Astrocyte of the spinal cord (primary cell): ENCODE results near the gene DNAL1.
A peak's percentile ranks its signal among the peaks of the same experiment; 100 is the strongest.
"Not testable (repeated sequence)": the region's sequence is repeated elsewhere in the genome, so short reads cannot be mapped to it uniquely, and the experiment has no call there.

Source experiments
- DNase-seq: peaks from one replicate; pipeline ENCODE4 v3.0.0; 2011; ENCODE audit warnings: low read depth, low spot score
- H3K4me3 ChIP-seq: 2 replicates; pipeline ENCODE4 v1.5.1; 2011; ENCODE audit warnings: low read depth, mild to moderate bottlenecking, low read length, moderate library complexity
- CTCF ChIP-seq: IDR thresholded peaks from 2 replicates; pipeline ENCODE4 v1.5.1; 2012; ENCODE audit warnings: low read depth, mild to moderate bottlenecking, low read length, inconsistent platforms
- in situ Hi-C: cut with HindIII; loops from 2 replicates; pipeline ENCODE4 v1.10.0; 2017; ENCODE audit warnings: low sequenced_read_pairs

DNAL1 gene

GRCh38 chr14:73623504-73624054 lies 21.2 kb upstream of the DNAL1 start:
- in situ Hi-C loops, result no loop called here
- no peak overlapping the region for H3K4me3 ChIP-seq
- TF ChIP-seq CTCF, result no peak
- no peak for DNase-seq

DNA sequence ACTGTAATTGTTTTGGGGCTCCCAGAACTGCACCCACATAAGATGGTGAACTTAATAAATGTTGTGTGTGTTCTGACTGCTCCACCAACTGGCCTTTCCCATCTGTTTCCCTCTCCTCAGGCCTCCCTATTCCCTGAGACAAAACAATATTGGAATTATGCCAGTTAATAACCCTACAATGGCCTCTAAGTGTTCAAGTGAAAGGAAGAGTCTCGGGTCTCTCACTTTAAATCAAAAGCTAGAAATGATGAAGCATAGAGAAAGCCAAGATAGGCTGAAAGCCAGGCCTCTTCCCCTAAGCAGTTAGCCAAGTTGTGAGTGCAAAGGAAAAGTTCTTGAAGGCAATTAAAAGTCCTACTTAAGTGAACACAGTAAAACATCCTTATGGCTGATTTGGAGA lies 19.1 kb upstream of the DNAL1 start:
- no peak overlapping the region for H3K4me3 ChIP-seq
- in situ Hi-C loops, result no loop called here
- DNase-seq, result peak; percentile 19
- no peak for TF ChIP-seq CTCF

- no peak for DNase-seq
- H3K4me3 ChIP-seq, result no peak overlapping the region
- in situ Hi-C loops, result no loop called here
- TF ChIP-seq CTCF, result no peak
Observed at GRCh38 chr14:73627151-73627558, 17.6 kb upstream of the DNAL1 start.

DNA sequence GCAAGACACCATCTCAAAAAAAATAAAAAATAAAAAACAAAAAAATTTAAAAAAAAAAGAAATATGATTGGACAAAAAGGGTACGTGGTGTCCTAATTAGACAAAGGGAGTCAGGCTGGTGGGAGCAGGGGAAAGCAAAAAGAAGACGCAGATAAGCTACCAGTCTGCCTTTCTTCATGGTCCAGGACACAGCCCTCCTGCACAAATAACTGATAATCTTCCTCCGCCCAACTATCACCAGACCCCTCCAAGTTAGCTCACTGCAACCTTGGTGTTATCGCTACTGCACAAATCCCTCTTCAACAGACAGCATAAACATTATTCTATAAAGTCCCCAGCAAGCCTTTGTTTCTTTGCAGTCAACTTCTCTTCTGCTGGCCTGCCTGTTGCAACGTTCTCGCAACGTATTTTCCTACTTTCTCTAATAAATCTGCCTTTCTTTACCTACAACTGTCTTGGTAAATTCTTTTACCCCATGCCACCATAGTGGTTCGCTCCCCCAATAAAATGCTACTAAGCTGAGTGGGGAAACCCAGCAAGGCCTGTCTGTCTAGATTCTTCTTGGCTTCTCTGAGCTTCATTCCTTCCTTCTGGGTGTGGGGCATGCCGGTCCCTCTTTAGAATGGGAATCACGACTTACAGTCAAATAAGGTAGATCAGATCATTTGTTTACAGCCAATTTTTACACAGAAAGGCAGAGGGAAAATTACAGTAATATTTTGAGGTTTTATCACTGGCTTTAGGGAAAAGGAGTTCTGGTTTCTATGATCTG lies 14.6 kb upstream of the DNAL1 start:
- no peak for DNase-seq
- no peak overlapping the region for H3K4me3 ChIP-seq
- in situ Hi-C loops, result no loop called here
- no peak for TF ChIP-seq CTCF

GRCh38 chr14:73633116-73634010 lies 11.4 kb upstream of the DNAL1 start:
- peak overlapping the region; percentile 40 for H3K4me3 ChIP-seq
- in situ Hi-C loops, result no loop called here
- peak; percentile 85 for TF ChIP-seq CTCF
- peak; percentile 77 for DNase-seq

DNA sequence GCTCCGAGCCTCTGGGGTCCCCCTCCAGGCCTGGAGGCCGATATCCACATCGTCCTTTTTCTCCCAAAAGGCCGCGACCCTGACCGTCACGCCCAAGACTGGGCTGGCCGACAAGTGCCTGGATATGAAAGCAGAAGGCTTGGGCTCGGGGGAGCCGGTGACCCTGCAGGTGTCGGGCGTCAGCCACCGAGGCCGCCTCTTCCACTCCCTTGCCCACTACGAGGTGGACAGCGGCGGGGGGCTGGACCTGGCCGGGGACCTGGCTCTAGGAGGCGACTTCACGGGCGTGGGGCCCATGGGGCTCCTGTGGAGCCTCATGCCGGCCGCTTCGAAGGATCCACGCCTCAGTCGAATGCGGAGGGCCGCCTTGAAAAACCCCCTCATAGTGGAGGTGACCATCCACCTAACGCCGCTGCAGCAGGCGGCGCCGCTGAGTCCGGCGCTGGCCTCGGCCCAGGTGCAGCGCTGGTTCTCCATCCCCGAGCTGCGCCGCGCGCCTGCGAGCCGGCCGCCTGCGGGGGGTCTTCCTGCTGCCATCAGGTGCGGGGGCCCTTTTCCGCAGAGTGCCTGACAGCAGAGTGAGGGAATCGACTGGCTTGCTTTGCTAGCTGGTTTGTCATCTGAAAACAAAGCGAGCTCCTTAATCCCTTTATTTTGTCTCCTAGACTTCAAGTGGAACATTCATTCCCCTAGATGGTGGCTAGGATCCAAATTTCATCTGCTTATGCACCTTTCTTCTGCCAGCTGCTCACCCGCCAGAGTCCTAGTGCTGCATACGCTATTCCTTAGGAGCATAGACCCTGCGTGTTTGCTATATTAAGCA lies 10.6 kb upstream of the DNAL1 start:
- peak; percentile 24 for DNase-seq
- in situ Hi-C loops, result no loop called here
- H3K4me3 ChIP-seq, result peak overlapping the region; percentile 40
- TF ChIP-seq CTCF, result peak; percentile 55

DNA sequence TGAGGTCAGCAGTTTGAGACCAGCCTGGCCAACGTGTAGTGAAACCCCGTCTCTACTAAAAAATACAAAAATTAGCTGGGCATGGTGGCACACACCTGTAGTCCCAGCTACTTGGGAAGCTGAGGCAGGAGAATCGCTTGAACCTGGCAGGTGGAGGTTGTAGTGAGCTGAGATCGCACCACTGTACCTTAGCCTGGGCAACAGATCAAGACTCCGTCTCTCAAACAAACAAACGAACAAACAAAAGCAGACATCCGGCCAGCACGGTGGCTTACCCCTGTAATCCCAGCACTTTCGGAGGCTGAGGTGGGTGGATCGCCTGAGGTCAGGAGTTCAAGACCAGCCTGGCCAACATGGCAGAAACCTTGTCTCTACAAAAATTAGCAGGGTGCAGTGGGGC lies 8.4 kb upstream of the DNAL1 start:
- in situ Hi-C loops, H3K4me3 ChIP-seq, DNase-seq: not testable (repeated sequence)
